Coronary artery (tissue), 2 donors: ENCODE measurements around the gene UNC13C.

Experiments
- DNase-seq: peaks from one replicate; pipeline ENCODE4 v3.0.0-alpha.2; 2017; ENCODE audit warnings: low spot score
- H3K27ac ChIP-seq, 2 donors: fragments of 200-600 bp; sonication (generic); one replicate each; pipeline ENCODE4 v1.5.1; 2016 to 2019
- H3K4me3 ChIP-seq: fragments of 200-600 bp; sonication (generic); 2 replicates; pipeline ENCODE4 v1.5.1; 2016; ENCODE audit warnings: mild to moderate bottlenecking, moderate library complexity
- TF ChIP-seq, protein P1 (sequence below): fragments of 200-600 bp; sonication (generic); IDR thresholded peaks from one replicate; pipeline ENCODE4 v1.5.1; 2019; ENCODE audit warnings: antibody characterized with exemption

Gene UNC13C

DNA sequence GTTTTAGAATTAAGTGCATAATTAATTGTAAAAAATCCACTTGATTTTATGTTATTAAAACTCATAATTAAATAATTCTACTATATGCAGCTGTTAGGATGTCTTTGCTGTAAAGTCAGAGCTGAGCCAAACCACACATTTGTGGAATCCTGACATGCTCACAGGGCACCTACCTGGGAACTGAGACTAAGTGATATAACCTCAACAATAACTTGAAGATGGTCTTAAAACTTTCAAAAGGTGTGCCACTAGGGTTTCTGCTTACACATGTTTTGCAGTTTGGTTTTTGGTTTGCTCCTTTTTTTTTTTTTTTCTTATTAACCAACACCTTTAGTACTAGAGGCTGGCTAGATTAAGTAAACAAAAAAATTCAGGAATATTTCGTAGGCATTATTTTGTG is 549.8 kb downstream of the UNC13C start:
- no peak overlapping the region for H3K4me3 ChIP-seq
- TF ChIP-seq, protein P1, sequence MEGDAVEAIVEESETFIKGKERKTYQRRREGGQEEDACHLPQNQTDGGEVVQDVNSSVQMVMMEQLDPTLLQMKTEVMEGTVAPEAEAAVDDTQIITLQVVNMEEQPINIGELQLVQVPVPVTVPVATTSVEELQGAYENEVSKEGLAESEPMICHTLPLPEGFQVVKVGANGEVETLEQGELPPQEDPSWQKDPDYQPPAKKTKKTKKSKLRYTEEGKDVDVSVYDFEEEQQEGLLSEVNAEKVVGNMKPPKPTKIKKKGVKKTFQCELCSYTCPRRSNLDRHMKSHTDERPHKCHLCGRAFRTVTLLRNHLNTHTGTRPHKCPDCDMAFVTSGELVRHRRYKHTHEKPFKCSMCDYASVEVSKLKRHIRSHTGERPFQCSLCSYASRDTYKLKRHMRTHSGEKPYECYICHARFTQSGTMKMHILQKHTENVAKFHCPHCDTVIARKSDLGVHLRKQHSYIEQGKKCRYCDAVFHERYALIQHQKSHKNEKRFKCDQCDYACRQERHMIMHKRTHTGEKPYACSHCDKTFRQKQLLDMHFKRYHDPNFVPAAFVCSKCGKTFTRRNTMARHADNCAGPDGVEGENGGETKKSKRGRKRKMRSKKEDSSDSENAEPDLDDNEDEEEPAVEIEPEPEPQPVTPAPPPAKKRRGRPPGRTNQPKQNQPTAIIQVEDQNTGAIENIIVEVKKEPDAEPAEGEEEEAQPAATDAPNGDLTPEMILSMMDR = no peak
- DNase-seq = no peak
- no peak overlapping the region for H3K27ac ChIP-seq

DNA sequence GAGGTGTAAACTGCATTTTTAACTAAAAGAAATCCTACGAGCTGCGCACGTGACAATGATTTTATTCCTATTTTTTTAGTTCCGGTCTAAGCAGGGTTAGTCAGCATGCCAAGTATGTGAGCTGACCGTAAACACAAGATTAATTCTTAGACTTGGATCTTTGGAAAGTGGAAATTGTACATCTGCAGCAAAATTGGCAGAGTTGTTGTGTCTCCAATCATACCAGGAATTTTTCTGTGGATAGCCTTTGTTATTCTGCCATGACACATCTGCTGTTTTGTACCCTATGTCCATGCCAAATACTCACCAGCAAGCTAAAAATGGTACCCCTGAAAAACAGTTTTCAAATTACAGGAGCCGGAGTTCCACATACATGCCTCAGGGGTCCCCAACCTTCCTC is 562.5 kb downstream of the UNC13C start:
- H3K27ac ChIP-seq = peak overlapping the region in 1 of 2 donors; percentile 71
- TF ChIP-seq, protein P1 = no peak
- no peak for DNase-seq
- H3K4me3 ChIP-seq = no peak overlapping the region

DNA sequence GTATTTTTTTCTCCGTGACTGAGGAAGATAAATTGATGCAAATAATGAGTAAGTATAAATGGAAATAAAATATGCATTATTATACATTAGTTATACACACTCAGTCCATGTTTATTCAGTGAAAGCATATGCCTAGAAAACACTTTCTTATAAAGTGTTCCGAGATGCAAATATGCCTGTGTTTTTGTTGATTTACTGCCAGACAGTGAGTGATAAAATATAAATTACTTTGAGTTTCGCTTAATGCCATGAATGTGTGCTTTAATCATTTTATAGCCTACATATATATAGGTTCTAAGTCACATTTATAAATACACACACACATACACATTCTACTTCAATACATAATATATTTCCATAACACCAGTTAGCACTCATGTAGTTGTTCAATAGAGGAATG is 569.2 kb downstream of the UNC13C start:
- TF ChIP-seq, protein P1 = no peak
- H3K27ac ChIP-seq = no peak overlapping the region
- H3K4me3 ChIP-seq = no peak overlapping the region
- no peak for DNase-seq

DNA sequence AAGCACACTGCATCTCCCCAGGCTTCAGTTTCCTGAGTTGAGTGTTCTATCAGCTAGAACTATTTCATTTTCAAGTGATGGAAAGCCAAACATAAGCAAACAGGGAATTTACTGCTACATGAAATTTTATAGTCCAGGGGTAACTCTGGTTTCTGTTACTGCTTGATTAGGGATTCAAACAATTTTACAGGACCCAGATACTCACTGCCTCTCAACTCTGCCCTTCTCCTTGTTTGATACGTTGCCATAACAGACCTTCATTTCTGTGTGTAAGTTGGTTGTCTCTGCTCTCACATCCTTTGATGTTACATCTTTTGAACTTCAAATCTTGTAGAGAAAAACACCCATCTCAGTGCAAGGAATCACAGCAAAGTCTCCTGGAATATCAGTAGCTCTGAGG is 572.7 kb downstream of the UNC13C start:
- Histone ChIP-seq H3K4me3 (no peak overlapping the region), H3K27ac (no peak overlapping the region)
- DNase-seq = no peak
- TF ChIP-seq, protein P1 = no peak

DNA sequence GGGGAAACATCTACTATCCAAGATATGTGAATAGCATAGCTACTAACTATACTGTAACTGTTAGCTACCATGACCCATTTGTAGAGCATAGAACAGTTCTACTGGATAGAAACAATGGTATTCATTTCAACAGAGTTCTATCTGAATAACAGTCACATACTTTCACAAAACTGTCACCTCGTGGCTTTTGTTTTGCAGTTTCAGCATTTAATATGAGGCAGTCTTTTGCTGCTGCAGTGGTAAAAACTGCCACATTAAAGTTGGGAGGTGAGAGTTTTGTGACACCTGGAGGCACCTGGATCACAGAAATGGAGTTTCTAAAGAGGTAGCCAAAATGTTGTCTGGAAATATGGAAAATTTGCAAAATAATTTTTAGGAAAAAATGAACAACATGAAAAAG is 578.0 kb downstream of the UNC13C start:
- no peak overlapping the region for H3K27ac ChIP-seq
- TF ChIP-seq, protein P1 = no peak
- DNase-seq = no peak
- no peak overlapping the region for H3K4me3 ChIP-seq

DNA sequence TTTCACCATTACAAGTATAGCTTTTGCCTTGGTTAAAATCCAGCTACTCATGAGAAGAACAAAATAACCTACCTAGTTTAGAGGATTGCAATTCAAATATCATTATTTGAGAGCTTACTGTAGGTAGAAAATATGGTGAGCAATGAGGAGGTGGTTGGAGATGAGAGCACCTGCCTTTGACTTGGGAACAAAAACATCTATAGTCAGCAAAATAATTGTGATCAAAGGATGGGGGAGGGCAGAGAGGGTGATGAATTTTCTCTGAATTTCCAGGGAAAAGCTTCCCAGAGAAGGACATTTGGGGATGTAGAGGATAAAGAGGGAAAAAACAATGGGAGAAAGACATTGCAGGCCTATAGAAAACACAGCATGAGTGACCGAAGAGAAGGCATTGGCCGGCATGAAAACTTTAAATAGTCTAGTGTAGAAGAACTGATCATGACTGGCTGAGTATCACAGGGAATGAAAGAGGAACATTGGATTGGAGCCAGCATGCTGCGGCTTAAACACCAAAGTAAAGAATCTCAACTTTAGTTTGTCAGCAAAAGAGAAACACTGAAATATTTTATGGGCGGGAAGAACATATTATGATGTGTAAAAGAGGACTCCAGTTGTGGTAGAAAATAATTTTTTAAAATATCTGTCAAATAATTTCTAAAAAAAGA is 581.3 kb downstream of the UNC13C start:
- H3K4me3 ChIP-seq = no peak overlapping the region
- no peak for DNase-seq
- H3K27ac ChIP-seq = no peak overlapping the region
- TF ChIP-seq, protein P1 = no peak

DNA sequence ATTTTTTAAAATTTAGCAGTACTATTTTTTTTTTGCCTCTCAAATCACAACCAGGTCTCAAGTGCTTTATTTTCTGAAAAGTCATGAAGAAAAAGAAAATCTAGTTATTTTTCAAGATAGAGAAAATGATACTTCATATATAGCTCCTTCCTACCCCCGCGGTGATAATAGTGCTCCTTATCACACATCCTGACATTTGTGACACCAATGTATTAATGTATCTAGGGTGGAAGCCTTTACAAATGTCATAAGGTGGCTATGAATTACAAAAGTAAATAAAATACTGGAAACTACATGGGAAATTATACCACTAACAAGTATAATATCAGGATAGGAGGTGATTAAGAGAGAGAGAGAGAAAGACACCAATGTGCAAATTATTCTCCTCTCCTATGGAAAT is 582.2 kb downstream of the UNC13C start:
- DNase-seq = no peak
- TF ChIP-seq, protein P1 = no peak
- no peak overlapping the region for H3K4me3 ChIP-seq
- no peak overlapping the region for H3K27ac ChIP-seq
